Measurements from ENCODE around the gene FARS2. TPM values are rescaled to one million over a fixed set of nuclear protein-coding genes. Genes with fewer than 3 reads are reported as not detected.

Gene FARS2
- polyA plus RNA-seq, 3 donors = 21.5 to 22.5 (median 21.5) TPM

GRCh38 chr6:5606546-5606945, 345.2 kb downstream of the FARS2 start:
- DNase-seq (ENCODE audit: low read depth in 3 of 3, low spot score in 2 of 3) = no peak

- DNase-seq (ENCODE audit: low read depth in 3 of 3, low spot score in 2 of 3) = no peak
Measured at GRCh38 chr6:5610640-5611039, 349.3 kb downstream of the FARS2 start.

- no peak for DNase-seq (ENCODE audit: low read depth in 3 of 3, low spot score in 2 of 3)
Measured at GRCh38 chr6:5617179-5617578, 355.9 kb downstream of the FARS2 start.

GRCh38 chr6:5619249-5619648, 357.9 kb downstream of the FARS2 start:
- no peak for DNase-seq (ENCODE audit: low read depth in 3 of 3, low spot score in 2 of 3)

GRCh38 chr6:5622276-5623005, 361.1 kb downstream of the FARS2 start:
- DNase-seq (ENCODE audit: low read depth in 3 of 3, low spot score in 2 of 3) = no peak

GRCh38 chr6:5623769-5624168, 362.5 kb downstream of the FARS2 start:
- no peak for DNase-seq (ENCODE audit: low read depth in 3 of 3, low spot score in 2 of 3)

GRCh38 chr6:5624256-5624655, 362.9 kb downstream of the FARS2 start:
- no peak for DNase-seq (ENCODE audit: low read depth in 3 of 3, low spot score in 2 of 3)

- DNase-seq (ENCODE audit: low read depth in 3 of 3, low spot score in 2 of 3) = no peak
Measured at GRCh38 chr6:5626727-5627426, 365.6 kb downstream of the FARS2 start.

GRCh38 chr6:5630636-5631035, 369.3 kb downstream of the FARS2 start:
- no peak for DNase-seq (ENCODE audit: low read depth in 3 of 3, low spot score in 2 of 3)

GRCh38 chr6:5632348-5632935, 371.1 kb downstream of the FARS2 start:
- DNase-seq (ENCODE audit: low read depth in 3 of 3, low spot score in 2 of 3) = no peak

- no peak for DNase-seq (ENCODE audit: low read depth in 3 of 3, low spot score in 2 of 3)
Measured at GRCh38 chr6:5634525-5634924, 373.2 kb downstream of the FARS2 start.

- DNase-seq (ENCODE audit: low read depth in 3 of 3, low spot score in 2 of 3) = no peak
Measured at GRCh38 chr6:5636210-5637030, 375.1 kb downstream of the FARS2 start.

GRCh38 chr6:5637714-5638113, 376.4 kb downstream of the FARS2 start:
- DNase-seq (ENCODE audit: low read depth in 3 of 3, low spot score in 2 of 3) = no peak

GRCh38 chr6:5638666-5639065, 377.4 kb downstream of the FARS2 start:
- no peak for DNase-seq (ENCODE audit: low read depth in 3 of 3, low spot score in 2 of 3)

GRCh38 chr6:5639193-5639592, 377.9 kb downstream of the FARS2 start:
- no peak for DNase-seq (ENCODE audit: low read depth in 3 of 3, low spot score in 2 of 3)

- no peak for DNase-seq (ENCODE audit: low read depth in 3 of 3, low spot score in 2 of 3)
Measured at GRCh38 chr6:5640614-5641013, 379.3 kb downstream of the FARS2 start.

- DNase-seq (ENCODE audit: low read depth in 3 of 3, low spot score in 2 of 3) = no peak
Measured at GRCh38 chr6:5644523-5645185, 383.3 kb downstream of the FARS2 start.

GRCh38 chr6:5645328-5646290, 384.3 kb downstream of the FARS2 start:
- DNase-seq (ENCODE audit: low read depth in 3 of 3, low spot score in 2 of 3) = no peak

- no peak for DNase-seq (ENCODE audit: low read depth in 3 of 3, low spot score in 2 of 3)
Measured at GRCh38 chr6:5652406-5653137, 391.3 kb downstream of the FARS2 start.
